Measurements from ENCODE around the gene GRK5. TPM values are rescaled to one million over a fixed set of nuclear protein-coding genes. Genes with fewer than 3 reads are reported as not detected.

GRK5 gene
- total RNA-seq, 1 experiment from 2014 or later, result 1.2 TPM

DNA sequence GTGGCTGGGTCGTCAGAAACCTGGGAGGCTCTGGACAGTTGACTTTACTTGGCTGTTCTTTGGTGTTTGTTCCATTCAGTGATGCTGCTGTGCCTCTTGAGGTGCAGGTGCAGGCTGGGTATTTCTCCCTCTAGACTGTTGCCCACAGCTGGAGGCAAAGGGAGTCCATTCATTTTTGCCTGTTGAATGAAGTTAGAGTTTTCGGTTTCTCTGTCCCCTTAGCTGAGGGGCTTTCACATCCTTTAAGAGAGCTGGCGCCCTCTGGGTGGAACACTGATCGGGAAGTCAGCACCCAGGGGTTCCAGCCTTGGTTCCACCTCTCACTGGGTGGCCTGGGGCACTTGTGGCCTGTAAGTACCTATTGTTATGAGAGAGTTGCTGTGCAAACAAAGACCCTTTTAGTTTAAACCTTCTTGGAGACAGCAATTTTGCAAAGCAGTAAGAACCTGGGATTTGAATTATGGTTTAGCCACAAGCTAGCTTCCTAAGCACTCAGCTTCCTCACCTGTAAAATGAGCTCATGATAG is 67.2 kb downstream of the GRK5 start:
- H3K79me1 ChIP-seq (ENCODE audit: insufficient read depth, low read depth, low read length, poor library complexity, severe bottlenecking), result no peaks in the 10 kb centered on the region
- no peaks in the 10 kb centered on the region for H3K79me2 ChIP-seq (ENCODE audit: insufficient read depth, low read length)
- no peak overlapping the region for H2BK12ac ChIP-seq (ENCODE audit: insufficient read length, low read depth, low read length)
- no peak overlapping the region for H3K56ac ChIP-seq (ENCODE audit: insufficient read length, low read depth, low read length)
- Mint-ChIP-seq H3K36me3 (ENCODE audit: insufficient read depth in 1 of 3, low read depth in 3 of 3) (no peaks in the 10 kb centered on the region), H3K4me3 (no peak overlapping the region), H3K27ac (peak overlapping the region in 1 of 3 experiments; percentile 79; a peak in 1 of 7 replicates), H3K4me1 (peaks cover 16 to 19% of the 10 kb centered on the region in 2 experiments), H3K27me3 (ENCODE audit: low read depth) (no peaks in the 10 kb centered on the region; the same call in none of the 2 replicates), H3K9me3 (no peaks in the 10 kb centered on the region)
- no peak overlapping the region for H3K27ac ChIP-seq (ENCODE audit: insufficient read length, low read depth, low read length)
- H2BK15ac ChIP-seq (ENCODE audit: low read depth, low read length), result no peak overlapping the region
- H2AFZ ChIP-seq (ENCODE audit: low read length), result no peak overlapping the region
- no CpG with 5 or more reads among the region's 4 CpGs for WGBS (ENCODE audit: extremely low coverage, insufficient read length, low lambda C conversion rate)
- no peaks in the 10 kb centered on the region for H3K9me3 ChIP-seq (ENCODE audit: control insufficient read depth, low read depth, low read length)
- no peak overlapping the region for H4K8ac ChIP-seq (replicated peaks; ENCODE audit: insufficient read length, low read depth, low read length)
- H3K23ac ChIP-seq (ENCODE audit: insufficient read length, low read depth, low read length), result no peak overlapping the region
- H3K27me3 ChIP-seq (ENCODE audit: insufficient read depth, low read length), result no peaks in the 10 kb centered on the region
- no peak for DNase-seq
- H3K18ac ChIP-seq (ENCODE audit: insufficient read length, low read depth, low read length), result no peak overlapping the region
- no peak overlapping the region for H2AK5ac ChIP-seq (ENCODE audit: insufficient read length, low read length)
- no peak overlapping the region for H3K14ac ChIP-seq (ENCODE audit: insufficient read depth, low read length)
- no peak overlapping the region for H2BK20ac ChIP-seq (ENCODE audit: low read depth, low read length, poor library complexity, severe bottlenecking)
- H2BK5ac ChIP-seq (ENCODE audit: insufficient read length, low read length), result no peak overlapping the region
- H3K4ac ChIP-seq (ENCODE audit: low read depth, low read length), result no peak overlapping the region
- no peak overlapping the region for H4K5ac ChIP-seq (ENCODE audit: insufficient read length, low read depth, low read length)
- H4K91ac ChIP-seq (ENCODE audit: insufficient read length, low read depth, low read length), result no peak overlapping the region
- H2BK120ac ChIP-seq (ENCODE audit: low read depth, low read length, poor library complexity, severe bottlenecking), result no peak overlapping the region
- H4K20me1 ChIP-seq (ENCODE audit: control insufficient read depth, insufficient read depth, insufficient read length), result no peaks in the 10 kb centered on the region
- H3K23me2 ChIP-seq (ENCODE audit: insufficient read length, low read depth, low read length, poor library complexity, severe bottlenecking), result no peaks in the 10 kb centered on the region
- TF ChIP-seq, protein P1, sequence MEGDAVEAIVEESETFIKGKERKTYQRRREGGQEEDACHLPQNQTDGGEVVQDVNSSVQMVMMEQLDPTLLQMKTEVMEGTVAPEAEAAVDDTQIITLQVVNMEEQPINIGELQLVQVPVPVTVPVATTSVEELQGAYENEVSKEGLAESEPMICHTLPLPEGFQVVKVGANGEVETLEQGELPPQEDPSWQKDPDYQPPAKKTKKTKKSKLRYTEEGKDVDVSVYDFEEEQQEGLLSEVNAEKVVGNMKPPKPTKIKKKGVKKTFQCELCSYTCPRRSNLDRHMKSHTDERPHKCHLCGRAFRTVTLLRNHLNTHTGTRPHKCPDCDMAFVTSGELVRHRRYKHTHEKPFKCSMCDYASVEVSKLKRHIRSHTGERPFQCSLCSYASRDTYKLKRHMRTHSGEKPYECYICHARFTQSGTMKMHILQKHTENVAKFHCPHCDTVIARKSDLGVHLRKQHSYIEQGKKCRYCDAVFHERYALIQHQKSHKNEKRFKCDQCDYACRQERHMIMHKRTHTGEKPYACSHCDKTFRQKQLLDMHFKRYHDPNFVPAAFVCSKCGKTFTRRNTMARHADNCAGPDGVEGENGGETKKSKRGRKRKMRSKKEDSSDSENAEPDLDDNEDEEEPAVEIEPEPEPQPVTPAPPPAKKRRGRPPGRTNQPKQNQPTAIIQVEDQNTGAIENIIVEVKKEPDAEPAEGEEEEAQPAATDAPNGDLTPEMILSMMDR (conservative IDR thresholded peaks at IDR 0.05), result no peak
- no peak overlapping the region for H3K9ac ChIP-seq (ENCODE audit: extremely low read depth, insufficient read length, low read length)
- H3K4me2 ChIP-seq (ENCODE audit: insufficient read depth, insufficient read length, low read length), result no peak overlapping the region
- H3K4me1 ChIP-seq (ENCODE audit: insufficient read depth, low read length), result no peaks in the 10 kb centered on the region
- H3T11ph ChIP-seq (ENCODE audit: low read length), result no peak overlapping the region

Measured in H9 (cell line).